Thyroid gland (tissue), 4 donors: ENCODE results near the gene POC5.

Experiments
- CTCF ChIP-seq, 6 experiments: fragments of 200-600 bp in 3 of 6; fragments of 450-650 bp in 3 of 6; sonication (generic) in 3 of 6; IDR thresholded peaks; one replicate each; pipeline ENCODE4 v1.5.1; 2016 to 2019; ENCODE audit warnings: antibody characterized with exemption in 6 of 6, mild to moderate bottlenecking in 2 of 6, inconsistent platforms in 1 of 6, moderate library complexity in 1 of 6
- POLR2A ChIP-seq, 2 donors: fragments of 450-650 bp; IDR thresholded peaks; one replicate each; pipeline ENCODE4 v1.6.1; 2017; ENCODE audit warnings: antibody characterized with exemption in 2 of 2, mild to moderate bottlenecking in 2 of 2, moderate library complexity in 1 of 2

GRCh38 chr5:75706016-75706415 is 11.2 kb downstream of the POC5 start:
- TF ChIP-seq CTCF (IDR thresholded peaks at IDR 0.05) (no peak), POLR2A (IDR thresholded peaks at IDR 0.05) (no peak)
